Measurements from ENCODE around the gene MRTFB.
A peak's percentile ranks its signal among the peaks of the same experiment; 100 is the strongest.

Gene MRTFB

GRCh38 chr16:14242769-14243168, 171.7 kb downstream of the MRTFB start:
- no peak for DNase-seq

GRCh38 chr16:14244196-14245010, 173.3 kb downstream of the MRTFB start:
- no peak for DNase-seq

GRCh38 chr16:14248791-14249190, 177.7 kb downstream of the MRTFB start:
- DNase-seq: no peak

- DNase-seq: peak in 1 of 2 donors; percentile 3
Observed at GRCh38 chr16:14249291-14250032, 178.3 kb downstream of the MRTFB start.

- no peak for DNase-seq
Observed at GRCh38 chr16:14251419-14251818, 180.3 kb downstream of the MRTFB start.

GRCh38 chr16:14252860-14253259, 181.7 kb downstream of the MRTFB start:
- no peak for DNase-seq

- DNase-seq: no peak
Observed at GRCh38 chr16:14263011-14263410, 191.9 kb downstream of the MRTFB start.

- DNase-seq: no peak
Observed at GRCh38 chr16:14263769-14264168, 192.7 kb downstream of the MRTFB start.

GRCh38 chr16:14264327-14264943, 193.3 kb downstream of the MRTFB start:
- DNase-seq: no peak

GRCh38 chr16:14268073-14268472, 197.0 kb downstream of the MRTFB start:
- no peak for DNase-seq

- DNase-seq: no peak
Observed at GRCh38 chr16:14275934-14276333, 204.8 kb downstream of the MRTFB start.

- no peak for DNase-seq
Observed at GRCh38 chr16:14278749-14279148, 207.6 kb downstream of the MRTFB start.

- DNase-seq: no peak
Observed at GRCh38 chr16:14280541-14280940, 209.4 kb downstream of the MRTFB start.

- no peak for DNase-seq
Observed at GRCh38 chr16:14283786-14284185, 212.7 kb downstream of the MRTFB start.

- no peak for DNase-seq
Observed at GRCh38 chr16:14284371-14284770, 213.3 kb downstream of the MRTFB start.

GRCh38 chr16:14284930-14285512, 213.9 kb downstream of the MRTFB start:
- peak in 1 of 2 donors; percentile 48 for DNase-seq

- DNase-seq: peak; percentile 82 to 87
Observed at GRCh38 chr16:14285513-14286367, 214.6 kb downstream of the MRTFB start.

GRCh38 chr16:14286368-14287230, 215.5 kb downstream of the MRTFB start:
- no peak for DNase-seq

- DNase-seq: no peak
Observed at GRCh38 chr16:14289692-14290340, 218.7 kb downstream of the MRTFB start.

- DNase-seq: no peak
Observed at GRCh38 chr16:14291286-14291685, 220.2 kb downstream of the MRTFB start.
